ENCODE results near the gene OR11L1.
A peak's percentile ranks its signal among the peaks of the same experiment; 100 is the strongest.

OR11L1 gene, protein sequence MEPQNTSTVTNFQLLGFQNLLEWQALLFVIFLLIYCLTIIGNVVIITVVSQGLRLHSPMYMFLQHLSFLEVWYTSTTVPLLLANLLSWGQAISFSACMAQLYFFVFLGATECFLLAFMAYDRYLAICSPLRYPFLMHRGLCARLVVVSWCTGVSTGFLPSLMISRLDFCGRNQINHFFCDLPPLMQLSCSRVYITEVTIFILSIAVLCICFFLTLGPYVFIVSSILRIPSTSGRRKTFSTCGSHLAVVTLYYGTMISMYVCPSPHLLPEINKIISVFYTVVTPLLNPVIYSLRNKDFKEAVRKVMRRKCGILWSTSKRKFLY
- long read RNA-seq, donor 1: 0 reads
- long read RNA-seq, donor 2: 0 reads
- long read RNA-seq, donor 3: 0 reads
- long read RNA-seq, donor 4: 0 reads
- long read RNA-seq, donor 5: 0 reads
- long read RNA-seq, donor 6: 0 reads
- long read RNA-seq, donor 7: 0 reads
- long read RNA-seq, donor 8: 0 reads

DNA sequence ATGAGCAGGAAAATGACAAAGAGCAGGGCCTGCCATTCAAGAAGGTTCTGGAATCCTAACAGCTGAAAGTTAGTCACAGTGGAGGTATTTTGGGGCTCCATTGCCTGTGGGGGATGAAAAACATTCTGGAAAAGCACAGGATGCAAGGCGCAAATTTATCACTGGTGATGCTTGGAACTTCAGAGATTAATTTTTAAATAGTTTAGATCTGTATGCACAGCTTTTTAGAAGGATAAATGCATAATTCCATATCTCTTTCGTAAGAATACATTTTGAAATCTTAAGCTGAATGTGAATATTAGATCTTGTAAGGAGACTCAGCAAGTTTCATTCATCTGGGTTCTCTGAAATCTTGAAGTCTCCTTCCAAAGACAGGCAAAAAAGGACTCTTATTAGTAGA, at the start of gene OR11L1:
OR11L1 (minus strand) TSS at position 101 of the 400 bp plus-strand sequence; CDS start at position 101, 0 bp downstream.
- DNase-seq: no peak

DNA sequence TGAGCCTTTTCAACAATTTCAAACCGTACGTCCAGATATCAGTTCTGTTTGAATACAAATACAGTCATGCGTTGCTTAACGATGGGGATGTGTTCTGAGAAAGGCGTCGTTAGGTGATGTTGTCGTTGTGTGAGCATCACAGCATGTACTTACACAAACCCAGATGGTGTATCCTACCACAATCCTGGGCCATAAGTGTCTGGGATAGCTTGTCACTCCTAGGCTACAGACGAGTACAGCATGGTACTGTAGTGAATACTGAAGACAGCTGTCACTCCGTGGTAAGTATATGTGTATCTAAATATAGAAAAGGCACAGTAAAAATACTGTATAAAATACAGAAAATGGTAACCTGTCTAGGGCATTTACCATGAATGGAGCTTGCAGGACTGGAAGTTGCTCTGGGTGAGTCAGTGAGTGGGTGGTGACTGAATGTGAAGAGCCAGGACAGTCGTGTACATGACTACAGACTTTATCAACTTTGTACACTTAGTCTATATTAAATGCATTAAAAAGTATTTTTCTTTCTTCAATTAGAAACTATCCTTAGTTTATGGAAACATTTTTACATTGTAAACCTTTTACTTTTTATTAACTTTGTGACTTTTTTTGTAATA, 43.2 kb upstream of the OR11L1 start:
- no peak for DNase-seq

DNA sequence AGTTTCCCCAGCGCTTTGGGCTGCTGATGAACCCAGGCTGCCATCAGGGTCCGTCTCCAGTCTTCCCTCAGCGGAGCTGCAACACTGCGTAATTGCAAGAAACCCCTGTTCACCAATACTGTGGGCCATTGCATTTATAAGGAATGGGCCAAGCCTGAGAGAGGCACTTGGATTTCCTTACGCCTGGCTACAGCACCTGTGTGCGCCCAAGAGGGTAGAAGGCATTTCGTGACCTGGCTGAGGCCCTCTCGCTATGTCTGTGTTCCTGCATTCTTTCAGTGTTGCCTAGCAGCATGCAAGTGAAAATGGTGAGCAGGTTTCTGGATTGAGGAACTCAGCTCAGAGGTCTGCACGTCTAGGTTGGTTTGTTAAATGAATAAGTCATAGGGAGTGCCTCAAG, 41.6 kb upstream of the OR11L1 start:
- no peak for DNase-seq

DNA sequence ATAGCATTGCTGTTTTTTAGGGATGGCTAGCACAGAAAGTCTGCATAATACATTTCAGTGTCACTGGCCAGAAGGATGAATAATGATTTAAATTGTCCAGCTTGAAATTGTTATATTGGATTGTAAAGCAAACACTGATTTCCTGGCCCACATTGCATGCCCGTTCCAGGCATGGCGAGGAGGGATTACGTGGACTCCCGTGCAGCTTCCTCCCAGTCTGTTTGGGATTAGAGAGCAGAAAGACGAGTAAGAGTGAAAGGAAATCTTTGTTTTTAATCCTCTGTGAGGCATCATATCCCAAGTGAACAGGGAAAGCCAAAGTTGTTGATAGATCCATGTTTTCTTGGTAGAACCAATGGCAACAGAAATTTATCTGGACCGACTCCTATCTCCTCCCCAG, 23.7 kb upstream of the OR11L1 start:
- DNase-seq: no peak

- DNase-seq: no peak
These were observed 22.9 kb upstream of the OR11L1 start for GRCh38 chr1:247864644-247865043.

DNA sequence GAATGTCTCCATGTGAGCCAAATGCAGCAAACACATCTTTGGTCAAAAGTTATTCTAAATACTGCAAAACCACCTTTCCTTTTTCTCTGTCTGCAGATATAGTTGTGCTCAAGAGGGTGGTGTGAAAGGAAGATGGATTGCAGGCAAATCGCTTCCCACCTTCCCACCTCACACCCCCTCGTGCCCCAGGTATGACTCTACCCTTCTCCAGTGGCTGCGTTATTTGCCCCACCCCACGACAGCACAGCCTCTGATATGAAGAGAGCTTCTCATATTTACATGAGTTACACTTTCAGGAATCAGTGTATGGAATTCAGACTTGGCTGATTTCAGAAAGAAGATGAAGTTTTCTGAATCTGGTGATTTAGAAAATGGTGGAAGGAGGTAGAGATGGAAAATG, 21.1 kb upstream of the OR11L1 start:
- no peak for DNase-seq

- DNase-seq: no peak
These were observed 16.4 kb upstream of the OR11L1 start for GRCh38 chr1:247857985-247858619.

GRCh38 chr1:247857069-247857984, 15.6 kb upstream of the OR11L1 start, which contains the start of gene TRIM58:
Gene TRIM58, plus strand, starts transcription at chr1:247857187. Its CDS starts 60 bp downstream, at chr1:247857247.
- peak; percentile 51 for DNase-seq

GRCh38 chr1:247855911-247856310, 14.2 kb upstream of the OR11L1 start:
- no peak for DNase-seq

GRCh38 chr1:247854899-247855545, 13.3 kb upstream of the OR11L1 start:
- no peak for DNase-seq

DNA sequence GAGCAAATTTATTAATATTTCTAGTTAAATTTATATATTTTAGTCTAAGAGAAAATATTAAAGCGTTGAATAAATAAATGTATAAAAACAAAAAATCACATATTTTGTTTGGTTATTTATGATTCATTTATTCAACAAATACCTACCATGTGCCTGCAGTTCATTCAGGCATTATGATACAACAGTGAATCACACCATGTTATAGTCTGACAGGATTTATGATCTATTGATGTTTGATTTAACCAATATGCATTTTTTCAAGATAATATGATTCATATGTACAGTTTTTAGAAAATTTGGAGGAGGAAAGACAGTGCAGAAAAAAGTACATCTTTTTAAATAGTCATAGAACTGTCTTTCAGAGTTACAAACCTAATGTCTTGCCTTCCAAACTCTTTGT, 7.9 kb upstream of the OR11L1 start:
- no peak for DNase-seq

GRCh38 chr1:247848346-247848745, 6.7 kb upstream of the OR11L1 start:
- no peak for DNase-seq

GRCh38 chr1:247845693-247846017, 4.0 kb upstream of the OR11L1 start:
- DNase-seq: no peak

GRCh38 chr1:247845011-247845692, 3.5 kb upstream of the OR11L1 start:
- DNase-seq: no peak

- no peak for DNase-seq
These were observed 1.7 kb upstream of the OR11L1 start for GRCh38 chr1:247843411-247843810.

GRCh38 chr1:247840818-247841217, 878 bp downstream of the OR11L1 start:
- no peak for DNase-seq

GRCh38 chr1:247833601-247834000, 8.1 kb downstream of the OR11L1 start:
- no peak for DNase-seq

- DNase-seq: no peak
These were observed 12.0 kb downstream of the OR11L1 start for GRCh38 chr1:247829656-247830055.

- no peak for DNase-seq
These were observed 16.3 kb downstream of the OR11L1 start for GRCh38 chr1:247825362-247825761.

DNA sequence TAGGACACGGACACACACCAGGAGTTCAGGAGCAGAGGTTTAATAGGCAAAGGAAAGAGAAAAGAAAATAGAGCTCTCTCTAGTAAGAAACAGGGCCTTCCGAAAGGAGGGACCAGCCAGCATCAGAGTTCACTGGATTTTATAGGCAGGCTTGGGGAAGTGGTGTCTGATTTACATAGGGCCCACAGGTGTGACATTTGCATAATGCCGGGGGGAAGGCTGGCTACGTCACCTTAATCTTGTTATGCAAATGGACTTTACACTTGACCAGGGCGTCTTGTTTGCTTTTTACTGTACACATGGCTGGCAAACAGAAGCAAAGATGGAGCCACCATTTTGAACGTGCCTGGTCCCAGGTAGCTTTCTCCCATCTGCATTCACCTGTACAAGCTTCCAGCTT, 17.7 kb downstream of the OR11L1 start, which contains the start of gene OR14A16:
OR14A16 (minus strand) TSS at position 97 of the 400 bp plus-strand sequence. CDS start 8,390 bp downstream, outside the sequence.
- no peak for DNase-seq

DNA sequence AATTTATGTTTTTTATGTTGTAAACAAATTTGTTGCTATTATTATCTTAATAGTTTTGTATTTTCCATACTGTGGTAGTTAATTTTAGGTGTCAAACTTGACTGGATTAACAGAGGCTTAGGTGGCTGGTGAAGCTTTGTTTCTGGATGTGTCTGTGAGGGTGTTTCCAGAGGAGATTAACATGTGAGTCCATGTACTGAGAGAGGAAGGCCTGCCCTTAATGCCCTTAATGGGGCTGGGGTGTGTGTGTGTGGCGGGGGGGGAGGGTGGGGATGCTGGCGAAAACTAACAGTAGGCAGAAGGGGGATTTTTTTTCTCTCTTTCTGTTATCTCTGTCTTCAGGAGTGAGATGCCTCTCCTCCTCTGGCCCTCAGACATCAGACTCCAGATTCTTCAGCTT, 19.6 kb downstream of the OR11L1 start:
- DNase-seq: no peak

All from right kidney (tissue), 9 donors.